ENCODE measurements around the gene SEMA5A.

DNA sequence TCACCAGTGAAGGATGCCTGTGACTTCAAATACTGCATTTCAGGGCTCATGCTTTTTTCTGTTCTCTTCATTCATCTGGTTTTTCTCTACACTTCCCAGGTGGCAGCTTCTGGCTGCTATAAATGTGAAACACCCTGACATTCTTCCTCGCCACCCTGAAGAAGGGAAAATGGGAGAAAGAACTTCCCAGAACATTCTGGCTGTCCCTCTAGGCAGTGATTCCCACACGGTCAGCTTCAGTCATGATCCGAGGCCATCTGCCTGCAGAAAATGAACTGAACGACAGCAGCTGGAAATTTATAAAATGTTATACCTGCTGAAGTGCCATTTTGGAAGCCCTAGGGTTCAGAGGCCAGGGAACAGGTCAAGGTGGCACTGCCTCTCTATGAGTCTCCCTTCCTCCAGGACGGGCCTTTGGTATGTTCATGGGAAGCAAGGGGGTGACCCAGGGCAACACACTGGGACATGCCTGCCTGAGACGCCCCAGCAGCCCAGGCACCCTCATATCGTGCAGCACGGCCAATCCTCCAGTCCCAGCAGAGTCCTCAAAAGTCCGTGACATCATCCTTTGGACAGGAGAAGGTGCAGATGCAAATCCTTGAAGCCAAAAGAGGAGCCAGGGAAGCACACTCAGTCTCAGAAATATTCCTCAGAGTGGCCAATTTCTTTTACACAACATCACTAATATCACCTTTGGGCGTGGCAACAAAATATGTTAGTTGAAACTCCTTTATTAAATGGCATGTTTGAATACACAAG is 107.1 kb downstream of the SEMA5A start:
- no peak for TF ChIP-seq EZH2phosphoT487 (IDR thresholded peaks at IDR 0.05)
- TF ChIP-seq CTCF (IDR thresholded peaks at IDR 0.05): no peak
- no peak for TF ChIP-seq EZH2 (IDR thresholded peaks at IDR 0.05)
